C4-2B (cell line): Measurements from ENCODE around the gene PTPRA.

ENCODE experiments used
- CTCF ChIP-seq: fragments of 450-650 bp; conservative IDR thresholded peaks from 2 replicates; pipeline ENCODE4 v1.5.1; 2017; ENCODE audit warnings: mild to moderate bottlenecking
- ZFX ChIP-seq: fragments of 450-650 bp; IDR thresholded peaks from 2 replicates; pipeline ENCODE4 v1.6.1; 2017

- no peak for TF ChIP-seq CTCF
- TF ChIP-seq ZFX = no peak
These were observed 110.8 kb downstream of the PTPRA start for GRCh38 chr20:2984028-2984501.
